TTC549 (cell line): Measurements from ENCODE around the gene COLEC12.

Experiments
- FAIRE-seq: peaks from 2 replicates; lab custom pipeline; 2012; peaks lifted over from hg19 to GRCh38; lab: Jason Lieb, UNC

COLEC12 gene

GRCh38 chr18:269480-270095 is 230.9 kb downstream of the COLEC12 start:
- no peak for FAIRE-seq

DNA sequence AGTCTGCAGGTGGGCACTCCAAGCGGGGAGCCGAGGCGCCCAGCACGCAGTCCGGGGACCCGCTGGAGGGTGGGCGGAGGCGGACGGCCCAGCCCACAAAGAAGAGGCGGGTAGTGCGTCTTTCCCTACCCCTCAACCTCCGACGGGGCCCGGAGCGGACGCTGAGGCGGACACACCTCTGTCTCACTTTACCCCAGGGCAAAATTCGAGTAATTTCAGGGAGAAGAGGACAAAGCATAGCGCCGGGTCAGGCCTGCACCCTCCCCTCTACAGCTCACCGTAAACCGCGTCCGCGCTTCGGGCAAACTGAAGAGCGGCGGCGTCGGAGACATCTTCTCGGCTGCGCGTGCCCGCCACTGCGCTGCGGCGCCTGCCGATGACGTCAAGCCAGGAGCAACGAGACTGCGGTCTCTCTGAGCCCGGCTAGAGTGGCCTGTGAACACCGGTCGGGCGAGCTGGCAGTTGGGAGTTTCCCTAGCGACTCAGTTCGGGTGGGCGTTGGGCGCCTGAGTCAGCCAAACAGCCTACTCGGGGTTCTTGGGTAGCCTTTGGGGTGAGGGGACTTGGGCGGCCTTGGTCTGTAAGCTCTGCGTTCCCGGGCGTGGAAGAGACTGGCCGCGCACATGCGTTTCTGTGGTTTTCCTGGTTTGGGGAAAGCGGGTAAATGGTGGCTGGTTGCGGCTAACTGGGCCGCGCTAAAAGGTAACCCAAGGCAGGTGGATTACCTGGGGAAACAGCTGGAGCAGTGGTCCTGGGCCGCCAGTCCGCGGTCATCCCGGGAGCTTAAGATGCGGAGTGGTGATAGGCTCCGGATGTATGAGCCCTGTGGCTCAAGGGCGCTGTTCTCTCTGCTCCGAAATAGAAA is 232.6 kb downstream of the COLEC12 start, which contains the start of gene THOC1:
THOC1 (minus strand) TSS at position 360 of the 865 bp plus-strand sequence; CDS start at position 332, 28 bp downstream.
- no peak for FAIRE-seq

DNA sequence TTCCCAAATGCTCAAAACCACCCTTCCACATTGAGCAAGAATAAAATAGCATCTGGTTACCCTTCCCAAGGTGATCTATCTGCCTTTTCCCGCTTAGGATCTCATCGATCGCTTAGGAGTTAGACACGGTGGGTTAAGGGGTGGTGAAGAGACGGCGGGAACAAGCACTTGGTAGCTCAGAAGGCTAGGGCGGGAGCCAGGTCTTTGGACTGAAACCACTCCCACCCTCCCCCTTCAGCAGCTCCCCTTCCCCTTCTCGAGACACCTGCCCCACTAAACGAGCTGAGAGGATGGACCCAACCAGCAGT is 233.2 kb downstream of the COLEC12 start:
- FAIRE-seq, result no peak
